ENCODE results near the gene P2RY2. TPM values are rescaled to one million over a fixed set of nuclear protein-coding genes. Genes with fewer than 3 reads are reported as not detected.

P2RY2 gene
- total RNA-seq: under 0.01 and 0.11 TPM in 2 replicates

GRCh38 chr11:73218106-73218829, at the start of gene P2RY2:
P2RY2 (plus strand) TSS chr11:73218281; CDS start chr11:73234160, 15,879 bp downstream.

GRCh38 chr11:73271936-73272679, 54.0 kb downstream of the P2RY2 start, which contains the start of gene P2RY6:
P2RY6 (plus strand) TSS chr11:73272338; CDS start chr11:73296519, 24,181 bp downstream.

Other genes starting within 250 kb of the P2RY2 start
- 20.4 and 27.5 TPM in 2 replicates for gene FCHSD2, start 76.0 kb upstream of the P2RY2 start, total RNA-seq
- 0.11 and 0.17 TPM in 2 replicates for gene P2RY6, start 54.1 kb downstream of the P2RY2 start, total RNA-seq
- gene ARHGEF17, start 90.0 kb downstream of the P2RY2 start, total RNA-seq: 48.4 and 60.4 TPM in 2 replicates
- gene RELT, start 158.1 kb downstream of the P2RY2 start, total RNA-seq: 2.5 and 5.0 TPM in 2 replicates

Data from dermis lymphatic vessel endothelial cell (primary cell).